ENCODE measurements around the gene HFM1.

The HFM1 gene

DNA sequence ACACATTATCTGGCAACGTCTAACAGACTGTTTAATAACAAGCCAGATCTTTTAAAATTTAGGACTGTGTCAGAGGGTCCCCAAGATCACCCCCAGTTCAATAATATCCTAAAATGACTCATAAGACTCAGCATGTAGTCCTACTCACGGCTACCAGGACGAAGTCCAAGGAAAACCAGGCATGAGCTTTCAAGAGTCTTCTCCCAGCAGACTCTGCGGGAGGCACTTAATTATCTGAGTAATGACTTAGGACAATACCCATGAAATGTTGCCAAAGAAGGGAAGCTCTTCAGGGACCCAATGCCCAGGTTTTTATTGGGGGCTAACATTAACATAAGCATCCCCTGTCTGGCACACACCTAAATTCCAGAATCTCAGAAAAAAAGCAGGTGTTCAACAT, 7.0 kb downstream of the HFM1 start:
- no peaks in the 10 kb centered on the region for H3K9me3 ChIP-seq (ENCODE audit: control insufficient read depth, insufficient read depth, low read length)
- peaks cover 10% of the 10 kb centered on the region for H3K4me1 ChIP-seq (ENCODE audit: control insufficient read depth, low read length)
- H3K27me3 ChIP-seq (ENCODE audit: control insufficient read depth, low read length), result no peaks in the 10 kb centered on the region
- no peaks in the 10 kb centered on the region for H3F3A ChIP-seq (ENCODE audit: control insufficient read depth, insufficient read depth)
- no peak overlapping the region for H3K27ac ChIP-seq (ENCODE audit: low read depth, low read length)
- no peaks in the 10 kb centered on the region for H3K9me2 ChIP-seq (replicated peaks; ENCODE audit: control insufficient read depth, low read length)
- no peak overlapping the region for H3K4me3 ChIP-seq (ENCODE audit: low read length)
- no peaks in the 10 kb centered on the region for H3K36me3 ChIP-seq (ENCODE audit: control insufficient read depth, low read length)
- no peaks in the 10 kb centered on the region for H4K20me1 ChIP-seq (ENCODE audit: control insufficient read depth, insufficient read depth, low read depth, low read length)
- no peak overlapping the region for H3K4me2 ChIP-seq (ENCODE audit: low read length)
- H3K79me2 ChIP-seq (ENCODE audit: control insufficient read depth, low read length), result no peaks in the 10 kb centered on the region
- TF ChIP-seq, protein P1, sequence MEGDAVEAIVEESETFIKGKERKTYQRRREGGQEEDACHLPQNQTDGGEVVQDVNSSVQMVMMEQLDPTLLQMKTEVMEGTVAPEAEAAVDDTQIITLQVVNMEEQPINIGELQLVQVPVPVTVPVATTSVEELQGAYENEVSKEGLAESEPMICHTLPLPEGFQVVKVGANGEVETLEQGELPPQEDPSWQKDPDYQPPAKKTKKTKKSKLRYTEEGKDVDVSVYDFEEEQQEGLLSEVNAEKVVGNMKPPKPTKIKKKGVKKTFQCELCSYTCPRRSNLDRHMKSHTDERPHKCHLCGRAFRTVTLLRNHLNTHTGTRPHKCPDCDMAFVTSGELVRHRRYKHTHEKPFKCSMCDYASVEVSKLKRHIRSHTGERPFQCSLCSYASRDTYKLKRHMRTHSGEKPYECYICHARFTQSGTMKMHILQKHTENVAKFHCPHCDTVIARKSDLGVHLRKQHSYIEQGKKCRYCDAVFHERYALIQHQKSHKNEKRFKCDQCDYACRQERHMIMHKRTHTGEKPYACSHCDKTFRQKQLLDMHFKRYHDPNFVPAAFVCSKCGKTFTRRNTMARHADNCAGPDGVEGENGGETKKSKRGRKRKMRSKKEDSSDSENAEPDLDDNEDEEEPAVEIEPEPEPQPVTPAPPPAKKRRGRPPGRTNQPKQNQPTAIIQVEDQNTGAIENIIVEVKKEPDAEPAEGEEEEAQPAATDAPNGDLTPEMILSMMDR (IDR thresholded peaks at IDR 0.05; ENCODE audit: low read depth, low read length, poor library complexity, severe bottlenecking), result no peak
- no peak for TF ChIP-seq EZH2phosphoT487 (IDR thresholded peaks at IDR 0.05; ENCODE audit: borderline replicate concordance, low read length)

DNA sequence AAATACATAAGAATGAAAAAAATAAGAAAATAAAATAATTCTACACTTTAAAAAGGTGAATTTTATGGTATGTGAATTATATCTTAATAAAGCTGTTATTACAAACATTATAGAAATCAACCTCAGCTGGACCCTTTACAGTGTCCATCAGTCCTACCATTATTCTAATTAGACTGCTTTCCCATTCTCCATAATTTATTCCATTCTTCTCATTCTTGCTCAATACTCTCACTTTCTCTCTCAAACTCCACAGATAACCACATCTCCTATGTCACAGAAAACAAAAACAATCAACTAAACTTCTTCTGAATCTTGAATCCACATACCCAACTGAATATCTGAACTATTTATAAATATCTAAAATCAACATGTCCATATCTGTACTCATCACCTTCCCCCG, 11.6 kb downstream of the HFM1 start:
- Histone ChIP-seq H3K9me3 (ENCODE audit: control insufficient read depth, insufficient read depth, low read length) (no peaks in the 10 kb centered on the region), H3K27me3 (ENCODE audit: control insufficient read depth, low read length) (no peaks in the 10 kb centered on the region), H3K9me2 (replicated peaks; ENCODE audit: control insufficient read depth, low read length) (no peaks in the 10 kb centered on the region), H3K4me1 (ENCODE audit: control insufficient read depth, low read length) (no peaks in the 10 kb centered on the region), H3K36me3 (ENCODE audit: control insufficient read depth, low read length) (no peaks in the 10 kb centered on the region), H3K4me3 (ENCODE audit: low read length) (no peak overlapping the region), H3K79me2 (ENCODE audit: control insufficient read depth, low read length) (no peaks in the 10 kb centered on the region), H4K20me1 (ENCODE audit: control insufficient read depth, insufficient read depth, low read depth, low read length) (no peaks in the 10 kb centered on the region), H3K27ac (ENCODE audit: low read depth, low read length) (no peak overlapping the region), H3F3A (ENCODE audit: control insufficient read depth, insufficient read depth) (no peaks in the 10 kb centered on the region), H3K4me2 (ENCODE audit: low read length) (no peak overlapping the region)
- TF ChIP-seq EZH2phosphoT487 (IDR thresholded peaks at IDR 0.05; ENCODE audit: borderline replicate concordance, low read length), result no peak
- TF ChIP-seq, protein P1 (IDR thresholded peaks at IDR 0.05; ENCODE audit: low read depth, low read length, poor library complexity, severe bottlenecking), result no peak

DNA sequence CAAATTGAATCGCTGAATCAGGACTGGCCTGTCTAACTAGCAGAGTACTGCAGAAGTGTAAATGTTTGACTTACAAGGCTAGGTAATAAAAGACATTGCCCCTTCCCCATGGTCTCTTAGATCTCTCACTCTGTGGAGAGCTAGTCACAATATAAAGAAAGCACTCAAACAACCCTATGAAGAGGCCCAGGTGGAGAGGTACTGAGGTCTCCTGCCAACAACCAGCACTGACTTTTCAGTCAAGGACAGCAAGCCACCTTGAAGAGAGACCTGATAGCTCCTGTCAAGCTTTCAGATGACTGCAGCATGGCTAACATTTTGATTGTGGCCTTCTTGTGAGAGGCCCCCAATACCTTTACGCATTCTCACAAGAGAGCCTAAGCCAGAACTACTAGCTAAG, 18.5 kb downstream of the HFM1 start:
- Histone ChIP-seq H3K9me2 (replicated peaks; ENCODE audit: control insufficient read depth, low read length) (no peaks in the 10 kb centered on the region), H3K4me1 (ENCODE audit: control insufficient read depth, low read length) (no peaks in the 10 kb centered on the region), H3F3A (ENCODE audit: control insufficient read depth, insufficient read depth) (no peaks in the 10 kb centered on the region), H3K36me3 (ENCODE audit: control insufficient read depth, low read length) (no peaks in the 10 kb centered on the region), H3K4me3 (ENCODE audit: low read length) (no peak overlapping the region), H3K79me2 (ENCODE audit: control insufficient read depth, low read length) (no peaks in the 10 kb centered on the region), H3K27ac (ENCODE audit: low read depth, low read length) (no peak overlapping the region), H3K9me3 (ENCODE audit: control insufficient read depth, insufficient read depth, low read length) (no peaks in the 10 kb centered on the region), H3K4me2 (ENCODE audit: low read length) (no peak overlapping the region), H4K20me1 (ENCODE audit: control insufficient read depth, insufficient read depth, low read depth, low read length) (no peaks in the 10 kb centered on the region), H3K27me3 (ENCODE audit: control insufficient read depth, low read length) (no peaks in the 10 kb centered on the region)
- TF ChIP-seq, protein P1 (IDR thresholded peaks at IDR 0.05; ENCODE audit: low read depth, low read length, poor library complexity, severe bottlenecking), result no peak
- no peak for TF ChIP-seq EZH2phosphoT487 (IDR thresholded peaks at IDR 0.05; ENCODE audit: borderline replicate concordance, low read length)

DNA sequence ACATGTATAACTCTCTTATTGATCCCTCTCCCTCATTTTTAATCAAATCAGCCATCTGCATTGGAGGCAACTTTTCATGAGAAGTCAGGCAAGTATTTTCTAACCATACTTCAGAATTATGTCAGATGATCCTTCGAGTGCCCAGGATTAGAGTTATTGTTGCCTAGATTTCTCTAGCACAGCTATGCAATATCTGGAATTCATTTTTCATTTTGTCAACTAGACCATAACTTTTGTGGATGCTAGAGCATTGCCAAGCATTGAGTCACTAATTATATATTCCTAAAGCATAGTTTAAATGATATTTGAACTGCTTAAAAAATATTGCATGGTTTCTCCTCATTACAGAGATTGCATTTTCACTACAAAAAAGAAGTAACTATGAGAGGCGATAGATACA, 21.2 kb downstream of the HFM1 start:
- TF ChIP-seq EZH2phosphoT487 (IDR thresholded peaks at IDR 0.05; ENCODE audit: borderline replicate concordance, low read length), result no peak
- TF ChIP-seq, protein P1 (IDR thresholded peaks at IDR 0.05; ENCODE audit: low read depth, low read length, poor library complexity, severe bottlenecking), result no peak
- Histone ChIP-seq H3K4me3 (ENCODE audit: low read length) (no peak overlapping the region), H3K79me2 (ENCODE audit: control insufficient read depth, low read length) (no peaks in the 10 kb centered on the region), H3K9me2 (replicated peaks; ENCODE audit: control insufficient read depth, low read length) (no peaks in the 10 kb centered on the region), H3K36me3 (ENCODE audit: control insufficient read depth, low read length) (no peaks in the 10 kb centered on the region), H3K9me3 (ENCODE audit: control insufficient read depth, insufficient read depth, low read length) (no peaks in the 10 kb centered on the region), H3K27me3 (ENCODE audit: control insufficient read depth, low read length) (no peaks in the 10 kb centered on the region), H3K4me2 (ENCODE audit: low read length) (no peak overlapping the region), H3K27ac (ENCODE audit: low read depth, low read length) (no peak overlapping the region), H4K20me1 (ENCODE audit: control insufficient read depth, insufficient read depth, low read depth, low read length) (no peaks in the 10 kb centered on the region), H3F3A (ENCODE audit: control insufficient read depth, insufficient read depth) (no peaks in the 10 kb centered on the region), H3K4me1 (ENCODE audit: control insufficient read depth, low read length) (no peaks in the 10 kb centered on the region)

All from DOHH2 (cell line).